Endothelial cell of umbilical vein (primary cell): ENCODE data around the gene BEAN1. TPM values are rescaled to one million over a fixed set of nuclear protein-coding genes. Genes with fewer than 3 reads are reported as not detected.

Experiments used
- BruUV-seq: library from RNA; stranded (reverse); fragments of 400-500 nt; replicated peaks from 2 replicates; lab custom pipeline; 2021; lab: Mats Ljungman, UMichigan
- CTCF ChIA-PET: fragments of 300-600, 350-600 bp; sonication (Branson Sonifier 250); formaldehyde crosslinking; loops from one replicate; lab custom pipeline; 2021; ENCODE audit warnings: antibody characterized with exemption, inconsistent platforms; lab: Charles Lee
- POLR2A ChIA-PET: fragments of 300-600, 350-600 bp; sonication (Branson Sonifier 250); formaldehyde crosslinking; loops from one replicate; lab custom pipeline; 2021; ENCODE audit warnings: antibody characterized with exemption, inconsistent platforms; lab: Charles Lee
- DNase-seq: peaks from one replicate; pipeline ENCODE4 v3.0.0-alpha.2; 2011; ENCODE audit warnings: low read depth, low spot score
- FAIRE-seq: peaks from 2 replicates; lab custom pipeline; 2011; peaks lifted over from hg19 to GRCh38; lab: Jason Lieb, UNC
- H2AFZ ChIP-seq: 2 replicates; pipeline ENCODE4 v1.6.0; 2012; ENCODE audit warnings: low read depth, low read length, control low read depth, inconsistent platforms
- H3K27ac ChIP-seq: 2 replicates; pipeline ENCODE4 v1.5.1; 2011; ENCODE audit warnings: low read depth, mild to moderate bottlenecking, control low read depth, low read length, moderate library complexity; ENCODE audit not compliant: insufficient read depth
- H3K27me3 ChIP-seq, 2 experiments: 2 replicates each; pipeline versions ENCODE4 v1.6.0 to v1.6.1; 2011; ENCODE audit warnings: low read length in 2 of 2, mixed read lengths in 1 of 2; ENCODE audit not compliant: control insufficient read depth in 2 of 2, insufficient read depth in 2 of 2
- H3K36me3 ChIP-seq, 2 experiments: 2 replicates in 1 of 2; 3 replicates in 1 of 2; pipeline ENCODE4 v1.5.1; 2011; ENCODE audit warnings: low read length in 2 of 2, mild to moderate bottlenecking in 1 of 2, moderate library complexity in 1 of 2; ENCODE audit not compliant: control insufficient read depth in 2 of 2, insufficient read depth in 2 of 2; ENCODE audit errors: extremely low read depth in 1 of 2
- H3K4me1 ChIP-seq: 3 replicates; pipeline ENCODE4 v1.5.1; 2011; ENCODE audit warnings: mild to moderate bottlenecking, low read length; ENCODE audit not compliant: control insufficient read depth, insufficient read depth; ENCODE audit errors: extremely low read depth
- H3K4me2 ChIP-seq: 2 replicates; pipeline ENCODE4 v1.6.1; 2011; ENCODE audit warnings: low read length, control low read depth, mixed read lengths; ENCODE audit not compliant: insufficient read depth
- H3K4me3 ChIP-seq, 3 experiments: fragments of 200-600 bp in 1 of 3; sonication (generic), shearing (Covaris generic) in 1 of 3; replicated peaks in 1 of 3; 2 replicates each; pipeline ENCODE4 v1.5.1; 2011 to 2016; ENCODE audit warnings: control low read depth in 3 of 3, low read length in 3 of 3, mild to moderate bottlenecking in 2 of 3, inconsistent platforms in 1 of 3, low read depth in 1 of 3, moderate library complexity in 1 of 3; ENCODE audit not compliant: insufficient read depth in 1 of 3
- H3K79me2 ChIP-seq: 2 replicates; pipeline ENCODE4 v1.6.0; 2012; ENCODE audit warnings: low read length, inconsistent platforms; ENCODE audit not compliant: control insufficient read depth, insufficient read depth
- H3K9ac ChIP-seq: replicated peaks from 2 replicates; pipeline ENCODE3; 2011; ENCODE audit warnings: low read length, control low read depth; ENCODE audit not compliant: insufficient read depth; ENCODE audit errors: extremely low read depth
- H3K9me1 ChIP-seq: replicated peaks from 3 replicates; pipeline ENCODE4 v1.6.0; 2011; ENCODE audit warnings: mild to moderate bottlenecking, low read length; ENCODE audit not compliant: control insufficient read depth, insufficient read depth; ENCODE audit errors: extremely low read depth
- H3K9me3 ChIP-seq: replicated peaks from 2 replicates; pipeline ENCODE4 v1.5.1; 2012; ENCODE audit warnings: low read length, inconsistent platforms; ENCODE audit not compliant: control insufficient read depth, insufficient read depth
- H4K20me1 ChIP-seq: replicated peaks from 2 replicates; pipeline ENCODE3; 2011; ENCODE audit warnings: mild to moderate bottlenecking, low read length; ENCODE audit not compliant: control insufficient read depth, insufficient read depth; ENCODE audit errors: extremely low read depth
- CTCF ChIP-seq, 2 donors: IDR thresholded peaks; 1 replicate in 1 of 2; 2 replicates in 1 of 2; pipeline ENCODE4 v1.5.1; 2011; ENCODE audit warnings: low read length in 2 of 2, mild to moderate bottlenecking in 2 of 2, moderate library complexity in 2 of 2, control low read depth in 1 of 2, inconsistent platforms in 1 of 2, low read depth in 1 of 2; ENCODE audit not compliant: insufficient read depth in 1 of 2; ENCODE audit errors: extremely low read depth in 1 of 2
- EZH2 ChIP-seq: IDR thresholded peaks from 2 replicates; pipeline ENCODE4 v1.6.1; 2012; ENCODE audit warnings: borderline replicate concordance, low read depth, mild to moderate bottlenecking, moderate library complexity, low read length, inconsistent platforms; ENCODE audit not compliant: severe bottlenecking
- FOS ChIP-seq: IDR thresholded peaks from 2 replicates; pipeline ENCODE4 v1.6.1; 2011; ENCODE audit warnings: mild to moderate bottlenecking, low read length, moderate library complexity, borderline replicate concordance; ENCODE audit not compliant: insufficient read depth
- GATA2 ChIP-seq: IDR thresholded peaks from 2 replicates; pipeline ENCODE4 v1.7.0; 2011; ENCODE audit warnings: low read depth, mild to moderate bottlenecking, moderate library complexity, mixed read lengths, low read length; ENCODE audit not compliant: insufficient read length, insufficient read depth
- JUN ChIP-seq: IDR thresholded peaks from 2 replicates; pipeline ENCODE4 v1.6.1; 2011; ENCODE audit warnings: borderline replicate concordance, low read depth; ENCODE audit not compliant: insufficient read length, insufficient read depth
- MAX ChIP-seq: IDR thresholded peaks from 2 replicates; pipeline ENCODE4 v1.6.1; 2011; ENCODE audit not compliant: insufficient read depth, insufficient read length
- MYC ChIP-seq: IDR thresholded peaks from one replicate; pipeline ENCODE4 v1.6.1; 2011; ENCODE audit warnings: mild to moderate bottlenecking, low read depth, low read length
- POLR2A ChIP-seq: IDR thresholded peaks from 2 replicates; pipeline ENCODE4 v1.6.1; 2012; ENCODE audit warnings: low read depth, mild to moderate bottlenecking, control low read depth, low read length
- POLR2AphosphoS5 ChIP-seq: IDR thresholded peaks from 2 replicates; pipeline ENCODE4 v1.6.1; 2012; ENCODE audit warnings: low read depth, mild to moderate bottlenecking, control low read depth, low read length, moderate library complexity; ENCODE audit not compliant: insufficient read depth
- dilution Hi-C: fragments of 300-500 bp; cut with MboI; formaldehyde crosslinking; loops from one replicate; pipeline ENCODE4 v1.15.0; 2019; ENCODE audit warnings: low sequenced_read_pairs; ENCODE audit not compliant: extremely low pct_ligation_motif_present
- intact Hi-C: fragments of 100-400 bp; cut with micrococcal nuclease; formaldehyde crosslinking; loops from one replicate; pipeline ENCODE4 v1.10.0; 2022
- polyA plus RNA-seq, 4 experiments: library from polyadenylated mRNA; depleted of rRNA in 3 of 4; stranded (reverse) in 3 of 4; unstranded in 1 of 4; fragments of >200 nt; gene quantifications; 2 replicates each; pipeline versions ENCODE4 v1.2.1 to v1.2.3, GENCODE V29; 2011 to 2012; ENCODE audit warnings: missing spikeins in 1 of 4
- total RNA-seq: library from RNA; stranded (reverse); gene quantifications from 2 replicates; pipeline ENCODE4 v1.2.3, GENCODE V29; 2021

The BEAN1 gene
- total and polyA plus RNA-seq, 2 donors (not counting 3 experiments of a cell fraction or from before 2014, with no cell fraction given): not detected

GRCh38 chr16:66508248-66508913 lies 81.3 kb downstream of the BEAN1 start:
- Histone ChIP-seq H3K4me3 (no peak overlapping the region), H4K20me1 (no peaks in the 10 kb centered on the region), H3K9me1 (no peaks in the 10 kb centered on the region), H3K79me2 (no peaks in the 10 kb centered on the region), H3K27me3 (no peaks in the 10 kb centered on the region), H3K36me3 (no peaks in the 10 kb centered on the region), H3K4me2 (no peak overlapping the region), H3K9me3 (no peaks in the 10 kb centered on the region), H2AFZ (no peak overlapping the region), H3K9ac (no peak overlapping the region), H3K4me1 (peaks cover 39% of the 10 kb centered on the region), H3K27ac (peak overlapping the region; percentile 24)
- peak; percentile 90 for FAIRE-seq
- BruUV-seq: no TSS peak
- no peak for TF ChIP-seq GATA2
- no peak for TF ChIP-seq JUN
- no peak for TF ChIP-seq MAX
- TF ChIP-seq MYC: no peak
- TF ChIP-seq FOS: no peak
- no peak for TF ChIP-seq POLR2A
- TF ChIP-seq EZH2: no peak
- no peak for TF ChIP-seq POLR2AphosphoS5
- no peak for TF ChIP-seq CTCF (IDR thresholded peaks at IDR 0.05; ENCODE audit: extremely low read depth in 1 of 2, insufficient read depth in 1 of 2, low read depth in 1 of 2, low read length in 2 of 2)
- CTCF ChIA-PET: interaction anchor here (0.7 to 2.0 kb wide), 19 partner anchors 9 to 166 kb away, joined by 3 to 8 read pairs (median 3); partner anchors contain the start of gene CKLF
- POLR2A ChIA-PET: no interaction called here
- dilution Hi-C loops (no loop called here), intact Hi-C loops (no loop called here)
- peak; percentile 87 for DNase-seq
